Breast epithelium (tissue), 4 donors: ENCODE results near the gene BLOC1S2. TPM values are rescaled to one million over a fixed set of nuclear protein-coding genes. Genes with fewer than 3 reads are reported as not detected.
A peak's percentile ranks its signal among the peaks of the same experiment; 100 is the strongest.

Source experiments
- DNase-seq, 2 donors: peaks; one replicate each; pipeline ENCODE4 v3.0.0-alpha.2; 2019; ENCODE audit warnings: low spot score in 2 of 2
- H3K27ac ChIP-seq, 2 donors: fragments of 200-600 bp; sonication (generic) in 1 of 2; one replicate each; pipeline ENCODE4 v1.5.1; 2016 to 2019; ENCODE audit warnings: mild to moderate bottlenecking in 1 of 2
- H3K27me3 ChIP-seq, 2 donors: fragments of 200-600 bp; sonication (generic) in 1 of 2; one replicate each; pipeline versions ENCODE4 v1.5.1 to v1.6.0; 2017 to 2019; ENCODE audit warnings: control low read depth in 1 of 2, mild to moderate bottlenecking in 1 of 2
- H3K36me3 ChIP-seq: fragments of 200-600 bp; one replicate; pipeline ENCODE4 v1.5.1; 2019
- H3K4me1 ChIP-seq, 2 donors: fragments of 200-600 bp; sonication (generic); one replicate each; pipeline ENCODE4 v1.5.1; 2016 to 2019; ENCODE audit warnings: control low read depth in 1 of 2
- H3K4me3 ChIP-seq, 3 donors: fragments of 200-600 bp; sonication (generic); 1 replicate in 2 of 3; 2 replicates in 1 of 3; pipeline ENCODE4 v1.5.1; 2016 to 2019; ENCODE audit warnings: mild to moderate bottlenecking in 3 of 3, moderate library complexity in 2 of 3
- H3K9me3 ChIP-seq, 2 donors: fragments of 200-600 bp; sonication (generic) in 1 of 2; one replicate each; pipeline ENCODE4 v1.5.1; 2016 to 2019; ENCODE audit warnings: control low read depth in 1 of 2
- POLR2A ChIP-seq: fragments of 450-650 bp; IDR thresholded peaks from one replicate; pipeline ENCODE4 v1.6.1; 2016; ENCODE audit warnings: antibody characterized with exemption, mild to moderate bottlenecking, moderate library complexity
- POLR2AphosphoS5 ChIP-seq, 3 donors: sonication (generic); formaldehyde crosslinking; IDR thresholded peaks; one replicate each; pipeline ENCODE4 v1.6.1; 2017; ENCODE audit warnings: antibody characterized with exemption in 3 of 3
- intact Hi-C: fragments of 100-400 bp; cut with DNase I; formaldehyde crosslinking; loops from one replicate; pipeline ENCODE4 v1.15.1; 2023; ENCODE audit warnings: low total_unique reads
- total RNA-seq, 3 donors: library from RNA; depleted of rRNA; stranded (reverse); fragments of >200 nt; gene quantifications; one replicate each; pipeline ENCODE4 v1.1.0, GENCODE V29; 2016
- TF ChIP-seq, protein P1 (sequence below), 3 donors: fragments of 450-650 bp; IDR thresholded peaks; one replicate each; pipeline ENCODE4 v1.5.1; 2016 to 2017; ENCODE audit warnings: antibody characterized with exemption in 3 of 3, mild to moderate bottlenecking in 3 of 3, moderate library complexity in 3 of 3

The BLOC1S2 gene
- 10 to 100 TPM; 25.9 to 28.0 (median 26.5) TPM for total RNA-seq

GRCh38 chr10:100286051-100287033 lies at the start of gene BLOC1S2:
BLOC1S2 (minus strand) TSS chr10:100286680; CDS start chr10:100286659, 21 bp downstream.
- peak within 1 kb of the TSS; percentile 93 to 98 for H3K27ac ChIP-seq
- no peaks in the 10 kb centered on the region for H3K9me3 ChIP-seq
- DNase-seq = peak; percentile 83
- H3K4me3 ChIP-seq = peak within 1 kb of the TSS; percentile 81 to 98 (median 87)
- TF ChIP-seq POLR2A = peak; percentile 77
- TF ChIP-seq POLR2AphosphoS5 (IDR thresholded peaks at IDR 0.05) = peak; percentile 54 to 88 (median 82)
- TF ChIP-seq, protein P1, sequence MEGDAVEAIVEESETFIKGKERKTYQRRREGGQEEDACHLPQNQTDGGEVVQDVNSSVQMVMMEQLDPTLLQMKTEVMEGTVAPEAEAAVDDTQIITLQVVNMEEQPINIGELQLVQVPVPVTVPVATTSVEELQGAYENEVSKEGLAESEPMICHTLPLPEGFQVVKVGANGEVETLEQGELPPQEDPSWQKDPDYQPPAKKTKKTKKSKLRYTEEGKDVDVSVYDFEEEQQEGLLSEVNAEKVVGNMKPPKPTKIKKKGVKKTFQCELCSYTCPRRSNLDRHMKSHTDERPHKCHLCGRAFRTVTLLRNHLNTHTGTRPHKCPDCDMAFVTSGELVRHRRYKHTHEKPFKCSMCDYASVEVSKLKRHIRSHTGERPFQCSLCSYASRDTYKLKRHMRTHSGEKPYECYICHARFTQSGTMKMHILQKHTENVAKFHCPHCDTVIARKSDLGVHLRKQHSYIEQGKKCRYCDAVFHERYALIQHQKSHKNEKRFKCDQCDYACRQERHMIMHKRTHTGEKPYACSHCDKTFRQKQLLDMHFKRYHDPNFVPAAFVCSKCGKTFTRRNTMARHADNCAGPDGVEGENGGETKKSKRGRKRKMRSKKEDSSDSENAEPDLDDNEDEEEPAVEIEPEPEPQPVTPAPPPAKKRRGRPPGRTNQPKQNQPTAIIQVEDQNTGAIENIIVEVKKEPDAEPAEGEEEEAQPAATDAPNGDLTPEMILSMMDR (IDR thresholded peaks at IDR 0.05) = no peak
- intact Hi-C loops = no loop called here
- H3K27me3 ChIP-seq = no peaks in the 10 kb centered on the region
- no peaks in the 10 kb centered on the region for H3K36me3 ChIP-seq
- peaks cover 6 to 7% of the 10 kb centered on the region in 2 donors for H3K4me1 ChIP-seq

GRCh38 chr10:100334762-100335161 lies 48.3 kb upstream of the BLOC1S2 start:
- no peak for TF ChIP-seq POLR2AphosphoS5 (IDR thresholded peaks at IDR 0.05)
- no peak for TF ChIP-seq POLR2A
- TF ChIP-seq, protein P1 (IDR thresholded peaks at IDR 0.05) = no peak
- peaks cover 0 to 17% of the 10 kb centered on the region in 2 donors for H3K27me3 ChIP-seq
- H3K4me3 ChIP-seq = no peak overlapping the region
- DNase-seq = no peak
- no peaks in the 10 kb centered on the region for H3K4me1 ChIP-seq
- no peaks in the 10 kb centered on the region for H3K9me3 ChIP-seq
- no peaks in the 10 kb centered on the region for H3K36me3 ChIP-seq
- H3K27ac ChIP-seq = no peak overlapping the region
- intact Hi-C loops = loop anchor here (2.0 kb wide), 1 partner anchor 96 kb away; no protein-coding TSS in a partner anchor

GRCh38 chr10:100333661-100334440 lies 47.4 kb upstream of the BLOC1S2 start:
- H3K27ac ChIP-seq = no peak overlapping the region
- H3K4me1 ChIP-seq = no peaks in the 10 kb centered on the region
- no peaks in the 10 kb centered on the region for H3K9me3 ChIP-seq
- TF ChIP-seq, protein P1 (IDR thresholded peaks at IDR 0.05) = no peak
- TF ChIP-seq POLR2AphosphoS5 (IDR thresholded peaks at IDR 0.05) (no peak), POLR2A (no peak)
- H3K4me3 ChIP-seq = no peak overlapping the region
- no peaks in the 10 kb centered on the region for H3K36me3 ChIP-seq
- no peak for DNase-seq
- intact Hi-C loops = loop anchor here (2.0 kb wide), 1 partner anchor 97 kb away; no protein-coding TSS in a partner anchor
- H3K27me3 ChIP-seq = peaks cover 0 to 26% of the 10 kb centered on the region in 2 donors

DNA sequence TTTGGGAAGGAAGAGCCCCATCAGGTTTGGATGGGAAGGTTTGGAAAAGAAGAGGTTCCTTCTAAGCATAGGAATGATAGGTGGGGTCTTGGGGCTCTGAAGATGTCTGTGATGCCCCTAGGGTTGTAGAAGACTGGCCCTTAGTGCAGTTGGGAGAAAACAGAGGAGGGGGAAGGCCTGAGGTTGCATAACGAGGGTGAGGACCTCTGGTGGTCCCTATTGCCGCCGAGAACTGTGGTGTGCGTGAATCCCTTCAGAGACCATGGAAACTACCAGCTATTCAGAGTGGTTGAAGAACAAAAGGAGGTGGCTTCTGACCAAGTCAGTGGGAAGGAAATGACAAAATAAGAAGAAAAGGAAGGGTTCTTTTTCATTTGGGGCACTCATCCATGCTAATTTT lies 46.6 kb upstream of the BLOC1S2 start:
- Histone ChIP-seq H3K9me3 (no peaks in the 10 kb centered on the region), H3K27ac (no peak overlapping the region), H3K4me3 (no peak overlapping the region), H3K36me3 (no peaks in the 10 kb centered on the region), H3K27me3 (peaks cover 0 to 26% of the 10 kb centered on the region in 2 donors), H3K4me1 (no peaks in the 10 kb centered on the region)
- no peak for DNase-seq
- intact Hi-C loops = no loop called here
- TF ChIP-seq POLR2AphosphoS5 (IDR thresholded peaks at IDR 0.05) (no peak), POLR2A (no peak)
- TF ChIP-seq, protein P1 (IDR thresholded peaks at IDR 0.05) = no peak
